Astrocyte (in vitro differentiated cells and primary cell): ENCODE data around the gene CCT8L2.
"Not testable (repeated sequence)": the region's sequence is repeated elsewhere in the genome, so short reads cannot be mapped to it uniquely, and the experiment has no call there.

Experiments used
- CTCF ChIP-seq: IDR thresholded peaks from 2 replicates; pipeline ENCODE4 v1.5.1; 2011; ENCODE audit warnings: low read depth, mild to moderate bottlenecking, inconsistent platforms, low read length, moderate library complexity; ENCODE audit not compliant: insufficient read depth
- EZH2 ChIP-seq: IDR thresholded peaks from 2 replicates; pipeline ENCODE4 v1.6.1; 2012; ENCODE audit warnings: mild to moderate bottlenecking, low read length, inconsistent platforms; ENCODE audit not compliant: insufficient read depth

GRCh38 chr22:16564837-16565584 is 27.6 kb downstream of the CCT8L2 start:
- TF ChIP-seq EZH2, CTCF: not testable (repeated sequence)
